Lung (tissue), 12 donors: ENCODE data around the gene AAR2. TPM values are rescaled to one million over a fixed set of nuclear protein-coding genes. Genes with fewer than 3 reads are reported as not detected.

ENCODE experiments used
- ATAC-seq: fragments of 200-7000 bp; cut with Tn5 transposase; one replicate; pipeline ENCODE4 v1.9.1; 2020; ENCODE audit warnings: moderate number of reproducible peaks; ENCODE audit not compliant: insufficient read depth, low FRiP score
- DNase-seq, 3 donors: peaks; one replicate each; pipeline ENCODE4 v3.0.0-alpha.2; 2013 to 2017
- H3K27ac ChIP-seq, 2 donors: one replicate each; pipeline ENCODE4 v1.5.1; 2013; ENCODE audit warnings: mild to moderate bottlenecking in 2 of 2, moderate library complexity in 2 of 2, control low read depth in 1 of 2, inconsistent platforms in 1 of 2, low read depth in 1 of 2, low read length in 1 of 2
- H3K27me3 ChIP-seq, 3 donors: one replicate each; pipeline ENCODE4 v1.5.1; 2013; ENCODE audit warnings: low read length in 2 of 3; ENCODE audit not compliant: control insufficient read depth in 3 of 3, insufficient read depth in 3 of 3
- H3K36me3 ChIP-seq, 4 donors: one replicate each; pipeline ENCODE4 v1.5.1; 2013; ENCODE audit warnings: low read length in 4 of 4, mild to moderate bottlenecking in 1 of 4, moderate library complexity in 1 of 4; ENCODE audit not compliant: control insufficient read depth in 4 of 4, insufficient read depth in 4 of 4
- H3K4me1 ChIP-seq, 5 donors: one replicate each; pipeline ENCODE4 v1.5.1; 2013; ENCODE audit warnings: low read length in 5 of 5, mild to moderate bottlenecking in 2 of 5, moderate library complexity in 1 of 5; ENCODE audit not compliant: control insufficient read depth in 5 of 5, insufficient read depth in 5 of 5
- H3K4me3 ChIP-seq: one replicate; pipeline ENCODE4 v1.5.1; 2013; ENCODE audit warnings: mild to moderate bottlenecking, control low read depth, moderate library complexity
- H3K9ac ChIP-seq, 2 donors: one replicate each; pipeline ENCODE4 v1.5.1; 2013; ENCODE audit warnings: low read length in 2 of 2, control low read depth in 1 of 2; ENCODE audit not compliant: insufficient read depth in 1 of 2
- H3K9me3 ChIP-seq, 4 donors: one replicate each; pipeline ENCODE4 v1.5.1; 2013; ENCODE audit warnings: low read length in 3 of 4, mild to moderate bottlenecking in 1 of 4, moderate library complexity in 1 of 4; ENCODE audit not compliant: control insufficient read depth in 4 of 4, insufficient read depth in 3 of 4
- WGBS, 2 donors: extraction: QIAGEN DNeasy Blood & Tissue Kit; methylation state at CpG; one replicate each; pipeline ENCODE4 v1.1.7; 2013; 5-methylcytosine and 5-hydroxymethylcytosine counted together
- polyA plus RNA-seq, 2 donors: library from polyadenylated mRNA; stranded (reverse); fragments of 200-250 nt; gene quantifications; one replicate each; pipeline ENCODE4 v1.2.1, GENCODE V29; 2013
- total RNA-seq, 2 donors: library from RNA; depleted of rRNA in 1 of 2; stranded (reverse); fragments of >200 nt in 1 of 2; gene quantifications; one replicate each; pipeline ENCODE4 v1.2.1, GENCODE V29; 2014 to 2021
- TF ChIP-seq, protein P1 (sequence below): IDR thresholded peaks from 2 replicates; pipeline ENCODE4 v1.5.1; 2012; ENCODE audit warnings: mild to moderate bottlenecking; ENCODE audit errors: control extremely low read depth, extremely low read depth
- donor health status: control.
- donor health status: control.
- donor health status: Bipolar disorder and iron deficiency.
- donor health status: healthy.
- donor health status: DM: yes; HTN: yes; CAD: no.

The AAR2 gene
- total and polyA plus RNA-seq, 4 donors, result 18.1 to 31.2 (median 29.3) TPM

- Histone ChIP-seq H3K4me3 (no peak overlapping the region), H3K27me3 (no peaks in the 10 kb centered on the region), H3K9ac (no peak overlapping the region), H3K36me3 (peaks cover 4 to 17% (median 12%) of the 10 kb centered on the region in 4 donors), H3K9me3 (no peaks in the 10 kb centered on the region), H3K4me1 (peaks cover 0 to 10% (median 9%) of the 10 kb centered on the region in 5 donors), H3K27ac (no peak overlapping the region)
- no peak for ATAC-seq
- 57 to 75% methylated on average over 3 of the region's 3 CpGs for WGBS, 2 donors
- TF ChIP-seq, protein P1, sequence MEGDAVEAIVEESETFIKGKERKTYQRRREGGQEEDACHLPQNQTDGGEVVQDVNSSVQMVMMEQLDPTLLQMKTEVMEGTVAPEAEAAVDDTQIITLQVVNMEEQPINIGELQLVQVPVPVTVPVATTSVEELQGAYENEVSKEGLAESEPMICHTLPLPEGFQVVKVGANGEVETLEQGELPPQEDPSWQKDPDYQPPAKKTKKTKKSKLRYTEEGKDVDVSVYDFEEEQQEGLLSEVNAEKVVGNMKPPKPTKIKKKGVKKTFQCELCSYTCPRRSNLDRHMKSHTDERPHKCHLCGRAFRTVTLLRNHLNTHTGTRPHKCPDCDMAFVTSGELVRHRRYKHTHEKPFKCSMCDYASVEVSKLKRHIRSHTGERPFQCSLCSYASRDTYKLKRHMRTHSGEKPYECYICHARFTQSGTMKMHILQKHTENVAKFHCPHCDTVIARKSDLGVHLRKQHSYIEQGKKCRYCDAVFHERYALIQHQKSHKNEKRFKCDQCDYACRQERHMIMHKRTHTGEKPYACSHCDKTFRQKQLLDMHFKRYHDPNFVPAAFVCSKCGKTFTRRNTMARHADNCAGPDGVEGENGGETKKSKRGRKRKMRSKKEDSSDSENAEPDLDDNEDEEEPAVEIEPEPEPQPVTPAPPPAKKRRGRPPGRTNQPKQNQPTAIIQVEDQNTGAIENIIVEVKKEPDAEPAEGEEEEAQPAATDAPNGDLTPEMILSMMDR, result no peak
- DNase-seq, result no peak
Measured at GRCh38 chr20:36238760-36239159, 2.5 kb downstream of the AAR2 start.

DNA sequence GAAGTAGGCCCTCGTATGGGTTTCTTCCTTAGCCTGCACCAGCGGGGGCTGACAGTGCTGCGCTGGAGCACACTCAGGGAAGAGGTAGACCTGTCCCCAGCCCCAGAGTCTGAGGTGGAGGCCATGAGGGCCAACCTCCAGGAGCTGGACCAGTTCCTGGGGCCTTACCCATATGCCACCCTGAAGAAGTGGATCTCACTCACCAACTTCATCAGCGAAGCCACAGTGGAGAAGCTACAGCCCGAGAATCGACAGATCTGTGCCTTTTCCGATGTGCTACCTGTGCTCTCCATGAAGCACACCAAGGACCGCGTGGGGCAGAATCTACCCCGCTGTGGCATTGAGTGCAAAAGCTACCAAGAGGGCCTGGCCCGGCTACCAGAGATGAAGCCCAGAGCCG, 3.8 kb downstream of the AAR2 start:
- H3K36me3 ChIP-seq, result peaks cover 9 to 25% (median 22%) of the 10 kb centered on the region in 4 donors
- H3K4me1 ChIP-seq, result peaks cover 0 to 10% (median 9%) of the 10 kb centered on the region in 5 donors
- DNase-seq (no peak), ATAC-seq (no peak)
- H3K27me3 ChIP-seq, result no peaks in the 10 kb centered on the region
- H3K9me3 ChIP-seq, result no peaks in the 10 kb centered on the region
- TF ChIP-seq, protein P1, result no peak
- WGBS, 2 donors, result 93 to 98% methylated on average over 12 of the region's 12 CpGs
- H3K4me3 ChIP-seq, result no peak overlapping the region
- H3K27ac ChIP-seq, result no peak overlapping the region
- no peak overlapping the region for H3K9ac ChIP-seq

- no peaks in the 10 kb centered on the region for H3K27me3 ChIP-seq
- no peaks in the 10 kb centered on the region for H3K9me3 ChIP-seq
- no peak for DNase-seq
- ATAC-seq, result no peak
- H3K4me3 ChIP-seq, result no peak overlapping the region
- WGBS, 2 donors, result 88 to 93% methylated on average over 4 of the region's 4 CpGs
- H3K9ac ChIP-seq, result no peak overlapping the region
- H3K27ac ChIP-seq, result no peak overlapping the region
- peaks cover 10 to 40% (median 34%) of the 10 kb centered on the region in 4 donors for H3K36me3 ChIP-seq
- H3K4me1 ChIP-seq, result peaks cover 0 to 10% (median 5%) of the 10 kb centered on the region in 5 donors
- TF ChIP-seq, protein P1, result no peak
Measured at GRCh38 chr20:36241678-36242077, 5.4 kb downstream of the AAR2 start.

DNA sequence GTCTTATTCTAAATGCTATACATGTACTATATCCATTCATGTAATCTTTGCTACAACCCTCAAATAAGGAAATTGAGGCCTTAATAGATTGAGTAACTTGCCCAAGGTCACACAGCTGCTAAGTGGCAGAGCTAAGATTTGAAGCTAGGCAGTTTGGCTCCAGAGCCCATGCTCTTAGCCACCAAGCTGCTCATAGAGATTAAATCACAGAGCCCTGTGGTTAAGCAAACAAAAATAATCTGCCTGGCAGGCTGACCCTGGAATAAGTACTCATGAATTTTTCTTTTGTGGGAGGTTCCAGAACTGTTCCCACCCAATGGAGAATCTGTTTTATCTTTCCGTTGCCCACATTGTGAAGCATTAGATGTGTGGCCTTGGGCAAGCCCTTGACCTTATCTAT, 7.4 kb downstream of the AAR2 start:
- Histone ChIP-seq H3K27ac (no peak overlapping the region), H3K9ac (no peak overlapping the region), H3K36me3 (peaks cover 18 to 52% (median 40%) of the 10 kb centered on the region in 4 donors), H3K27me3 (no peaks in the 10 kb centered on the region), H3K4me3 (no peak overlapping the region), H3K4me1 (peaks cover 0 to under 1% (median 0%) of the 10 kb centered on the region in 5 donors), H3K9me3 (no peaks in the 10 kb centered on the region)
- no peak for ATAC-seq
- TF ChIP-seq, protein P1, result no peak
- no peak for DNase-seq
- 85% methylated on average over 1 of the region's 1 CpG for WGBS, 2 donors
